NCI-H748 (cell line): ENCODE results near the gene GRM1.
A peak's percentile ranks its signal among the peaks of the same experiment; 100 is the strongest.

Experiments
- DNase-seq: peaks from one replicate; lab custom pipeline; 2025; ENCODE audit not compliant: unreplicated experiment; lab: John Stamatoyannopoulos, UW

GRM1 gene

GRCh38 chr6:146312608-146313007 is 283.7 kb downstream of the GRM1 start:
- no peak for DNase-seq

GRCh38 chr6:146315381-146316174 is 286.7 kb downstream of the GRM1 start:
- DNase-seq: no peak

- no peak for DNase-seq
Measured at GRCh38 chr6:146316175-146316495, 287.3 kb downstream of the GRM1 start.

- DNase-seq: no peak
Measured at GRCh38 chr6:146331013-146331412, 302.2 kb downstream of the GRM1 start.

- no peak for DNase-seq
Measured at GRCh38 chr6:146335336-146335735, 306.5 kb downstream of the GRM1 start.

GRCh38 chr6:146336191-146336590 is 307.3 kb downstream of the GRM1 start:
- no peak for DNase-seq

- no peak for DNase-seq
Measured at GRCh38 chr6:146337376-146337775, 308.5 kb downstream of the GRM1 start.

GRCh38 chr6:146339716-146340115 is 310.9 kb downstream of the GRM1 start:
- DNase-seq: no peak

- no peak for DNase-seq
Measured at GRCh38 chr6:146341493-146342230, 312.8 kb downstream of the GRM1 start.

- DNase-seq: no peak
Measured at GRCh38 chr6:146345598-146345997, 316.7 kb downstream of the GRM1 start.

- DNase-seq: no peak
Measured at GRCh38 chr6:146347090-146347489, 318.2 kb downstream of the GRM1 start.

- peak; percentile 73 for DNase-seq
Measured at GRCh38 chr6:146347690-146348089, 318.8 kb downstream of the GRM1 start.

GRCh38 chr6:146351018-146351417 is 322.2 kb downstream of the GRM1 start:
- DNase-seq: no peak

GRCh38 chr6:146352163-146352562 is 323.3 kb downstream of the GRM1 start:
- no peak for DNase-seq

- no peak for DNase-seq
Measured at GRCh38 chr6:146354451-146354850, 325.6 kb downstream of the GRM1 start.

- no peak for DNase-seq
Measured at GRCh38 chr6:146355521-146356100, 326.7 kb downstream of the GRM1 start.

GRCh38 chr6:146357578-146358430 is 328.9 kb downstream of the GRM1 start:
- no peak for DNase-seq

GRCh38 chr6:146358431-146359046 is 329.7 kb downstream of the GRM1 start:
- no peak for DNase-seq

- no peak for DNase-seq
Measured at GRCh38 chr6:146359131-146359530, 330.3 kb downstream of the GRM1 start.

GRCh38 chr6:146361128-146361924 is 332.5 kb downstream of the GRM1 start:
- no peak for DNase-seq
